K562 (cell line): Measurements from ENCODE around the gene FOXD4L3.
"Not testable (repeated sequence)": the region's sequence is repeated elsewhere in the genome, so short reads cannot be mapped to it uniquely, and the experiment has no call there.

Experiments used
- KHSRP ChIP-seq: fragments of 450-650 bp; IDR thresholded peaks from 2 replicates; pipeline ENCODE4 v1.6.1; 2017
- POLR2A ChIP-seq: fragments of 450-650 bp; conservative IDR thresholded peaks from 2 replicates; pipeline ENCODE4 v1.6.1; 2016
- SP2 ChIP-seq: IDR thresholded peaks from 2 replicates; pipeline ENCODE4 v1.6.1; 2011; ENCODE audit warnings: mild to moderate bottlenecking, low read depth, low read length, moderate library complexity; ENCODE audit not compliant: poor library complexity, severe bottlenecking; ENCODE audit errors: extremely low read depth

GRCh38 chr9:68306391-68306964, 3.8 kb downstream of the FOXD4L3 start:
- TF ChIP-seq KHSRP, POLR2A, SP2: not testable (repeated sequence)
